Pulmonary artery endothelial cell (primary cell): ENCODE results near the gene HSP90AB1. TPM values are rescaled to one million over a fixed set of nuclear protein-coding genes. Genes with fewer than 3 reads are reported as not detected.

Source experiments
- DNase-seq: peaks from one replicate; pipeline ENCODE4 v3.0.0-alpha.2; 2011; ENCODE audit warnings: low read depth, low spot score
- total RNA-seq: library from RNA; depleted of rRNA; stranded (reverse); fragments of >200 nt; gene quantifications from 2 replicates; pipeline ENCODE4 v1.2.3, GENCODE V29; 2014

HSP90AB1 gene
- total RNA-seq, 1 donor from 2014 or later, result 779 TPM

DNA sequence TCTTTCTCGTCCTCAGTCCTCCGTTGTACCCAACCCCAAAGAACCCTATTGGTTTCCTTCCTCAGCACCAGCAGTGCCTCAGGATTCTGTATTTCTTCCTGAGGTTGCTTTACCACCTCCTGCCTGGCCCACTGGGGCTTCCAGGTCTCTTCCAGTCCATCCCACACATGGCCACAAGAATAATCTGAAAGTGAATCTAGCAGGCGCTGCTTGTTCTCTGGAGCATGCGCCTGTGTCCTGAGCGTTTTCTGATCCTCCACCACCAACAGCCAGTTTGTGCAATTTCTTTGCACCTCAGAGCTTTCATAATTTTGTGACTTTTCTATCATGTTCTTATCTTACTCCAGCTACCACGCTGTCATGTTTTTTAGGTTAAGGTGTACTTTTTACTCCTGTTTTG, 11.6 kb upstream of the HSP90AB1 start:
- DNase-seq, result no peak

DNA sequence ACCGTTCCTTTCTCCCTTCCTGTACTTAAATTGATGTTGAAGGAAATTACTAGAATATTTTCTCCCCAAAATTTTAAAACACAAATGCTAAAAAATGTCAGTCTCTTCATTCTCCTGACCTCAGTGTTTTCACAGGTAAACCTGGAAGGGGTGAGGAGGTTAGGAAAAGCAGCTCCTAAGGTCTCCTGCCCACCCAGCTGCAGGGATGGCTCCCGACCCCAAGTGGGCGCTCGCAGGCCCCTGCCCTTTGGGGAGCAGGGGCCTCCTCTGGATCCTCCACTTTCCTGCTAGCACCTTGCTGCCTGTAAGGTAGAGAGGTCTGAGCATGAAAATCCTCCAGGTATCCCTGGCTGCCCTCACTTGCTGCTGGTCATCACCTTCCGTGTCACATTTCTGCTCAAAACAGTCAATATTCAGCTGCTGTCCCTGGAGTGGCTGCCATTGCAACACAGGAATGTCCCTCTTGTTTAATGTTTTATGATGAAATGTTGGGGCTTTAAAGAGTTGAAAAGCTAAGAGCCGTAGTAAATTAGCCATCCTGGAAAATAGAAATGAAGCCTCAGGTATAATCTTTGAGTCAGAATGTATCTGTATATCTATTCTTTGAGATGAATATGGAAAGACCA, 10.9 kb upstream of the HSP90AB1 start:
- no peak for DNase-seq

DNA sequence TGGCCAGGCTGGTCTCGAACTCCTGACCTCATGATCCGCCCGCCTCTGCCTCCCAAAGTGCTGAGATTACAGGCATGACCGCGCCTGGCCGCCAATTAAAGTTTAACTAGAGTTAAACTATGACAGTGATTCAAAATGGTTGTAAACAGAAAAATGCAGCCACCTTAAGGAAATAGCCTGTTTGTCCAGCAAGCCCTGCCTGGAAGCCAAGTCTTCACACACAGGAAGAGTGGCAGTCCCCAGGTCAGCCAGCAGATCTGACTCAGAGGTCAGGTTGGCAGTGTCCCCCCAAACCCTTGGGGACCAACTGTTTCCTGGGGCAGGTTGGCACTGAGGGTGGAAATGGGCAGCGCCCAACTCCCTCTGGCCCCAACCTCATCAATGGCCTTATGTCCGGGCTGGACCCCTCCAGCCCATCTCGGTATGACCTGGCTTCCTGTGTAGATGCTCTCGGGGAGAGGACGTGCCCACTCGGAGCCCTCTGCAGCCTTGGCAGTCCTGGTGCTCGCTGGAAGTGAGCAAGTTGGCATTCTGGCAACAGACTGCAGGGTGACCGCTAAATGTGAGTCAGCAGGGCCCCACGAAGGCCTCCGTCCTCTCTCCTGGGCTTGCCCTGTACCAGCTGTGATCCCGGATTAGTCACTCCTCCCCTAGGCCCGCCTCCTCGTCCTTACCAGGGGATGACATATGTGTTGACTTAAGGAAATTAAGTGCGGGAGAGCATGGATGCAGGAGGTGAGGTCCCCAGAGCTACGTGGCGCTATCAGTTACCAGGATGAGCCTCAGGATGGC, 9.7 kb upstream of the HSP90AB1 start:
- DNase-seq, result peak; percentile 94

DNA sequence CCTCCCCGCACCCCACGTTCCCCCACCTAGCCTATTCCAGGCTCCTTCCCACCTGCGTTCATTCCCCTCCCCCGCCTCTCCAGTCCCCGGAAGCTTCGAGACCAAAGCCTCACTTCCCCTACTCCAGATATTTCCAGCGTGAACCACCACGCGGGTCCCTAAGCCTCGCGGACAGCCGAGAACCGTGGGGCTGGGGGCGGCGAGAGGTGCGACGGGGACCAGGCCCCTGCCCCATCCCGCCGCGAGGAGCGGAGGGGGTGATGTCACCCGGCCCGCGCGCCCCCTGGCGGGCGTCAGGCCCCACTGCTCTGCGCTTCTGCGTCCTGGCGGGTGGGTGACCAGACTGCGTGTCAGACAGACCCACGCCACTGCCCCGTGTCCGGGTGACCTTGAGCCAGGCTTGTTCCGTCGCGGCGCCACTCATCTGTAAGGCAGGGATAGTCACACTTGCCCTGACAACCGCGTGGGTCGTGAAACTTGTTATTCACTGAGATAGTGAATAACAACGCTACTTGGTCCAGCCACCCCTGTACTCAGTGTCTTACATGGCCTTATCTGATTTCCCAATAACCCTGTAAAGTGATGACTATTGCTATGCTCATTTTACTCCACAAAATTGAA, 9.0 kb upstream of the HSP90AB1 start:
- DNase-seq, result no peak

DNA sequence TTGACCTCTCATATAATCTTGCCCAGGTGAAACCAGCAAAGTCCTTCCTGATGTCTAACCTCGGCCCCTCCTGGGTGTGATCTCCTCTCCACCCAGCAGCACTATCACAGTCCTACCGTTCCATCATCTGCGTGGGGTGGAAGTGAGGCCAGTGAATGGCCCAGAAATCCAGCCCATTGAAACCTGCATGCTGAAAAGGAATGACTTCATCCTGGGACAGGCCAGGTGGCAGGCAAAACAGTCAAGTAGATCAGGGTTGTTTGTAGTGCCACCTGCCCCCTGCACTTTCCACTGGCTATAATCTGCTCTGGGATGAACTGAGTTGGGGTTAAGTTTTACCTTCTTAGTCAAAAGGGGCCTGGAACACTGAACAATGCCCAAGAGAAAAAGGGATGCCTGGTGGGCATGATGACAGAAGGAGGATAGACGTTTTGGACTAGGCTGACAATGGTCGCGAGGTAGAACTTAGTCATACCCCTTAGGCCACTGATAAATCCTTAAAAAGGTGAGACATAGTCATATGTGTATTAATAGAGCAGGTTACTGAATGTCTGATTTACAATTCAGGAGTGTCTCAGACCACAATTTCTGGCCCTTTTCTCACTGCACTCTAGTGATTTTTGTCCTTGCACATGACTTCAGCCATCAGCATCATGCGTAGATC, 8.1 kb upstream of the HSP90AB1 start:
- no peak for DNase-seq

DNA sequence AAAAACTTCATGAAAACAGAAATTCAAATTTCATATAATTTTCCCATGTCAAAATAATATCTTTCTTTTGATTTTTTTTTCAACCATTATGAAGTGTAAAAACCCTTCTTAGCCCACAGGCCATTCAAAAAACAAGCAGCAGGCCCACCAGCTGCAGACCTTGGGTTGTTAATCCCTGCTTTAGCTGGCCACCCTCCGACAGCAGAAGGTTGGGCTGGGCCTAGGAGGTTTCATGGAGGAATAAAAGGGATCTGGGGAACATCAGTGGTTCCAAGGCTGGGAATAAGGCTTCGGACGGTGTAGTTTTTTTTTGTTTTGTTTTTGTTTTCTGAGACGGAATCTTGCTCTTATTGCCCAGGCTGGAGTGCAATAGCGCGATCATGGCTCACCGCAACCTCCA, 3.6 kb upstream of the HSP90AB1 start:
- DNase-seq, result no peak

DNA sequence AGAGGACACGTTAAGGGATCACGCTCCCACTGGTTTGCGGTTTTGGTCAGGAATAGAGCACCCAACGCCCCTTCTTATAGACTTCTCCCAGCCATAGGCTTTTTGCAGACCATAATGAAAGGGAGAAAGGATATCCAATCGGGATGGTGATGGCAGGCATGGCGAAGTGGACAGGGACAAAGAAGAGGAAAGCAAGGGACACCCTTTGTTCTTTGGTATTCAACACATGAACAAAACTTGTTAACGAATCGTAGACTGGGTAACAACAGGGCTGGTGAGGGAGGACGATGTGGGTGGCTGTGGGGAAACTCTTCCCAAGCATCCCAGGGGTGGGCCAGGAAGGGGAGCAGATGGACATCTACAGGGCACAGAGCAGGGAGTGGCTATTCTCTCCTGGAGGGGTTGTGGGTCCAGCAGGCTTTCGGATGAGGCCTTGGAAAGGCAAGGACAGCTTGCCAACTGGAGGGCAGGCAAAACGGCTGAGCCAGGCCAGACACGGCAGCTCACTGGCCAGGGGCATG, 1.4 kb upstream of the HSP90AB1 start:
- no peak for DNase-seq

DNA sequence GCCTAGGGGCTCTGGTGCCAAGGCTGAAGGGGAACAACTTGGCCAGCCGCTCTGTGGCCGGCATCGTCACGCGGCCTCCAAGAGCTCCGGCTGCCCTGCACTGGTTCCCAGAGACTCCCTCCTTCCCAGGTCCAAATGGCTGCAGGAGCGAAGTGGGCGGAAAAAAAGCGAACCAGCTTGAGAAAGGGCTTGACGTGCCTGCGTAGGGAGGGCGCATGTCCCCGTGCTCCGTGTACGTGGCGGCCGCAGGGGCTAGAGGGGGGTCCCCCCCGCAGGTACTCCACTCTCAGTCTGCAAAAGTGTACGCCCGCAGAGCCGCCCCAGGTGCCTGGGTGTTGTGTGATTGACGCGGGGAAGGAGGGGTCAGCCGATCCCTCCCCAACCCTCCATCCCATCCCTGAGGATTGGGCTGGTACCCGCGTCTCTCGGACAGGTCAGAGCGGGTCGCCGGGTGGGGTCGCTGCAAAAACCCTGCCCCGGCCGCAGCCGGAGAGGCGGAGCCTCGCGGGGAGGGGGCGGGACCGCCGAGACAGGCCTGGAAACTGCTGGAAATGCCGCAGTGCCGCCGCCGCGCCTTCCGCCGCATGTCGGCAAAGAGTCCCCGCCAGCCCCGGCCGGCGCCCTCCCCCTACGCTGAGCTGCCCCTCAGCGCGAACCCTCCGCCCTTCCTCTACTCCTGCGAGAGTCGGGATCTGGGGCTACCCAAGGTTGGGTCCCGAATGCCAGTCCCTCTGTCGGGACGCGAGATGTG, 814 bp upstream of the HSP90AB1 start:
- no peak for DNase-seq

DNA sequence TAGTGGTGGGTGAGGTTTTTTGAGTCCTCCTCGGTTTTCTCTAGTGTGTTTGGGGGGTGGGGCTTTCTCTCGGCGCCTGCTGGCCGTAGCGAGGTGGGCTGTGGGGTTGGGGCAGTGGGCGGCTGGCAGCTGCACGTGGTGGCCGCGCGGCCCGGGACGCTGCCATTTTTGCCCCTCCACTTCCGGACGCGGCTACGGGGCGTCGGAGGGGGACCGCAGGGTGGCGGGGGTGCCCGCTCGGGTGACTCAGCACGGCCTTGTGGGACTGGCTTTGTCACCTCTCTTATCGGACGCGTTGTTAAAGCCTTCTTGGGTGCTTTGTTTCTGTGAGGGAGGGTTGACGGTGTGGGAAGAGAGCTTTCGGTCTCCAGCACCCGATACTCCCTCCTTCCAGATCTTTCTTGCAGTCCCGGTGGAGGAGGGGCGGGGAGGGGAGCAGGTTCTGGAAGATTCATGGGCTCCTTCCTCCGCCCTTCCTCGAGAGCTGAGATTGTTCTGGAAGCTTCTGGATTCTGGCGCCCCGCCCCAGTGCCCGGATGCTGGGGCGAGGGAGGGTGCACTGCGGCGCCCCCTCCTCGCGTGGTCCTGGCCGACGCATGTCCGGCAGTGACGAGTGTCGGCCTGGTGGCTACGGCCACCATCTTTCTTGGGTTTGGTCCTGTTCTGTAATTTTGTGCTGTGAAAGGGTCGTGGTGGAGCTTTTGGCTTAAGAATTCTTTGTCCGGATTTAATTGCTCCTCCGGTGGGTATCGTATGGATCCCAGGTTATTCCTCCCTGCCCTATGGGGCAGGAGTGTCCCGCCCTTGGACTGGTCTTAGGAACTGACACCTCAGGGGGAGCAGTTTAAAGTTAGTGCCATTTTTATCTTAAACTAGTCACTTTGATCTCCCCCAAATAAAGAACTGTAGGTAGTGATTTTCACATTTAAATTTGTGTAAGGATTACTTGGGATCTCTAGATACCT, 719 bp downstream of the HSP90AB1 start:
- DNase-seq, result no peak

DNA sequence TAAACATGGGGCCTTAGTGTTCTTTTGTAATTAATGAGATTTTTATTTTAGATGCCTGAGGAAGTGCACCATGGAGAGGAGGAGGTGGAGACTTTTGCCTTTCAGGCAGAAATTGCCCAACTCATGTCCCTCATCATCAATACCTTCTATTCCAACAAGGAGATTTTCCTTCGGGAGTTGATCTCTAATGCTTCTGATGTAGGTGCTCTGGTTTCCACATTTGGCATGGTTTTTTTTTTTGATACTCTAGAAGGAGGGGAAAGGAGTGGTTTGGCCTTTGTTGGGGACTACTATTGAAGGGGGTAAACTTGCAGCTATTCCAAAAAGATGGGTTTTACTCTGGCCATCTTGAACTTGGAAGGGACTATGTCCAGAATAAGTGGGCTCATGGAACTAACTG, 1.7 kb downstream of the HSP90AB1 start:
- DNase-seq, result no peak

DNA sequence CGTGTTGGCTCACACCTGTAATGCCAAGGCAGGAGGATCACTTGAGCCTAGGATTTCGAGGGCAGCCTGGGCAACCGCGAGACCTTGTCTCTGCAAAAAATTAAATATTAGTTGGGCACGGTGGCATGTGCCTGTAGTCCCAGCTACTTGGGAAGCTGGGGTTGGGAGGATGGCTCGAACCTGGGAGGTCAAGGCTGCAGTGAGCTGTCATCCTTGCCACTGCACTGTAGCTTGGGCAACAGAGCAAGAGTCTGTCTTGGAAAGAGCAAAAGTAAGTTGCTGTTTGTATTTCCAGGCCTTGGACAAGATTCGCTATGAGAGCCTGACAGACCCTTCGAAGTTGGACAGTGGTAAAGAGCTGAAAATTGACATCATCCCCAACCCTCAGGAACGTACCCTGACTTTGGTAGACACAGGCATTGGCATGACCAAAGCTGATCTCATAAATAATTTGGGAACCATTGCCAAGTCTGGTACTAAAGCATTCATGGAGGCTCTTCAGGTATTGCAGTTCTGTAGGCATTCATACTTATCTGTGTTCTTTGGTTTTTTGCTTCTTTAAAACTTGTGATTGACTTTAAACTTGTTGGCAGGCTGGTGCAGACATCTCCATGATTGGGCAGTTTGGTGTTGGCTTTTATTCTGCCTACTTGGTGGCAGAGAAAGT, 2.3 kb downstream of the HSP90AB1 start:
- no peak for DNase-seq

DNA sequence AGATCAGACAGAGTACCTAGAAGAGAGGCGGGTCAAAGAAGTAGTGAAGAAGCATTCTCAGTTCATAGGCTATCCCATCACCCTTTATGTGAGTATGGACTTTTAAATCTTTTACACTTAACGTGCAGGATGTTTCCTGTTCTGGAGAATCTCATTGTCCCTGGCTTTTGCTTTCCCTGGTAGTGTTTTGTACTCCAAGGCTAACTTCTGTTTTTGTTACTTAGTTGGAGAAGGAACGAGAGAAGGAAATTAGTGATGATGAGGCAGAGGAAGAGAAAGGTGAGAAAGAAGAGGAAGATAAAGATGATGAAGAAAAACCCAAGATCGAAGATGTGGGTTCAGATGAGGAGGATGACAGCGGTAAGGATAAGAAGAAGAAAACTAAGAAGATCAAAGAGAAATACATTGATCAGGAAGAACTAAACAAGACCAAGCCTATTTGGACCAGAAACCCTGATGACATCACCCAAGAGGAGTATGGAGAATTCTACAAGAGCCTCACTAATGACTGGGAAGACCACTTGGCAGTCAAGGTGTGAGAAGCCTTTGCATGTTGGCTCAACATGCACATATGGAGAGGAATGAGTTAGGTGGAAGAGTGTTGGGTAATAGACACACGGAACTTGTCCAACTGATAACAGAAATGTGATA, 3.3 kb downstream of the HSP90AB1 start:
- DNase-seq, result no peak

DNA sequence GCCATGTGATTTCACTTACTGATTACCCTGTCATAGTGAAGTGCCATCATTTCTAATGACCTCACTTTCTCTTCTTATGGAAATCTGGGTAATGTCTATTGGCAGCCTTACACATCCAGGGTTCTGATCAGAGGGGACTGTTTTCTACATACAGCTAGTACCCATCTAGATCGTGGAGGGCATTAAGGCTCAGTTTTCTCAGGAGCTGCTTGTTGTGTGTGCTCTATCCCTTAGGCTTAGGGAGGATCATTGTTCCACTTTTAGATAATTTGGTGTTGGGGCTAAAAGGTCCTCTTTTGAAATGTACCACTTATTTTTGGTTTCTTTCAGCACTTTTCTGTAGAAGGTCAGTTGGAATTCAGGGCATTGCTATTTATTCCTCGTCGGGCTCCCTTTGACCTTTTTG, 3.8 kb downstream of the HSP90AB1 start:
- DNase-seq, result no peak

DNA sequence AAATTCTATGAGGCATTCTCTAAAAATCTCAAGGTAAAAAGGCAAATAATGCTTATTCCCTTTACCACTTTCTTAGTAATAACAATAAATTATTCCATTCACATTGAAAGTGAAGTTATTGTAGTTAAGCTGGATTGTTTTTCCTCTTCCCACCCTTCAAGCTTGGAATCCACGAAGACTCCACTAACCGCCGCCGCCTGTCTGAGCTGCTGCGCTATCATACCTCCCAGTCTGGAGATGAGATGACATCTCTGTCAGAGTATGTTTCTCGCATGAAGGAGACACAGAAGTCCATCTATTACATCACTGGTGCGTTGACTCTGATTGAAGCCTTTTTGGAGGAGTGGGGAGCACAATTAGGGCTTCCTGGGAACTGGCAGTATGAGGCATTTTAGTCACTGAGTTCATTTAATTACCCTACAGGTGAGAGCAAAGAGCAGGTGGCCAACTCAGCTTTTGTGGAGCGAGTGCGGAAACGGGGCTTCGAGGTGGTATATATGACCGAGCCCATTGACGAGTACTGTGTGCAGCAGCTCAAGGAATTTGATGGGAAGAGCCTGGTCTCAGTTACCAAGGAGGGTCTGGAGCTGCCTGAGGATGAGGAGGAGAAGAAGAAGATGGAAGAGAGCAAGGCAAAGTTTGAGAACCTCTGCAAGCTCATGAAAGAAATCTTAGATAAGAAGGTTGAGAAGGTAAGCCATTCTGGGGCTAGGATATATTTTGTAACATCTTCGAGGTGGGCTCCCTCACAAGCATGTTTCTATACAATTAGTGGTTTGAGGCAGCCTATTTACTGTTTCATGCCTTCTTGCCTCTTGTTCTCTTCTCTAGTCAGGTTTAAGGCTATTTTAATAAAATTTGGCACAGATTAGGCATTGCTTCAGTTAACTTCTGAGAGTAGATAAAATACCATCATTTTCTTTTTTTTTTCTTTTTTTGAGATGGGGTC, 4.9 kb downstream of the HSP90AB1 start:
- DNase-seq, result no peak

DNA sequence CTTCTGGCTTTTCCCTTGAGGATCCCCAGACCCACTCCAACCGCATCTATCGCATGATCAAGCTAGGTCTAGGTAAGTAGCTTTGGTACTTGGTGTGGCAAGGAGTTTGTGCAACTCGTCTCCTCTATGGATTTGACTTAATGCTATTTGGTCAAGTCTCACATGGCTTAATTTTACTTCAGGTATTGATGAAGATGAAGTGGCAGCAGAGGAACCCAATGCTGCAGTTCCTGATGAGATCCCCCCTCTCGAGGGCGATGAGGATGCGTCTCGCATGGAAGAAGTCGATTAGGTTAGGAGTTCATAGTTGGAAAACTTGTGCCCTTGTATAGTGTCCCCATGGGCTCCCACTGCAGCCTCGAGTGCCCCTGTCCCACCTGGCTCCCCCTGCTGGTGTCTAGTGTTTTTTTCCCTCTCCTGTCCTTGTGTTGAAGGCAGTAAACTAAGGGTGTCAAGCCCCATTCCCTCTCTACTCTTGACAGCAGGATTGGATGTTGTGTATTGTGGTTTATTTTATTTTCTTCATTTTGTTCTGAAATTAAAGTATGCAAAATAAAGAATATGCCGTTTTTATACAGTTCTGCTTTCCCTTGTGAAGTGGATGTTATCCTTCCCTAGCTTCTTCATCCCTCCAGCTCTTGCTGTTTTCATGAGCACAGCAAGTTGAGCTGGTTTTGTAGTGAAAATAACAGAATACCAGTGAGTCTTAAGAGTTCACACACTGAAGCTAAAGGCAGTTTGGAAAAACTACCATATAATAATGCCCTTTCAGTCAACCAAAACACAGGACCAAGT, 6.6 kb downstream of the HSP90AB1 start:
- no peak for DNase-seq

DNA sequence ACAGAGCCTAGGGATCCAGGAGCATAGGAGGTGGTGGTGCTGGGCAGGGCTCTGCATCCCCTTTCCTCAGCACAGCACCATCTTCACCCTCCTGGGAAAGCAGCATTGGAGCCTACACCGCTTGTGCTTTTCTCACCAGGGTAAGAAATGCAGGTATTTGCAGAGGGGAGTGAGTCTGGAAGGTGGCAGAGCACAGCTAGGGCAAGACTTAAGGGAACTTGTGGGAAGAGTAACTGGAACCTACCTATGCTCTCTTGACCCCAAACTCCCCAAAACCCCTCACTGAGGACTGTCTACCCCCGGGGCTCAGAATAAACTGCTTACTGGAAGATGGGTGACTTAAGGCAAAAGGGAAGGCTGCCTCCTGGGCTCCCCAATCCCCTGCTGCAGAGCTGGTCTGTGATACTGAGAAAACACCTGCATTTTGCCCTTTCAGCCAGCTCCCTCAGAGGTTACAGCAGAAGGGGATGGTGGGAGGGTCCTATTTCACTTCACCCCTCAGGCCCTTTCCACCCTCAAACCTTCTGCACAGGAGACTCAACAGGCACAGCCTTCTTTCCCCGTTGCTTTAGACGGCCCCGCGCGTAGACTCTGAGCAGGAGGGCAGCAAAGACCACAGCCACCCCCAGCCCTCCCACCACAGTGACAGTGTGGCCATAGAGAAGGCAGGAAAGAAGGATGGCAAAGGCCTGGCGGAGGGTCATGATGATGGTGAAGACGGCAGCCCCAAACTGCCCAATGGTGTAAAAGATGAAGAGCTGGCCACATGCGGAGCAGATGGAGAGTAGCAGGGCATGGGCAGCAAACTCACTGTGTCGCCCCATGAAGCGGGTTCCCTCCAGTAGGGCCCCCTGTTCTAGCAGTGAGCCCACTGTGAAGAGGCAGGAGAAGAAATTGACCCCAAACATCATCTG, 7.5 kb downstream of the HSP90AB1 start:
- DNase-seq, result no peak
